HCT116 (cell line): ENCODE data around the gene TM9SF2. TPM values are rescaled to one million over a fixed set of nuclear protein-coding genes. Genes with fewer than 3 reads are reported as not detected.

Experiments used
- ATAC-seq: fragments of 200-7000 bp; cut with Tn5 transposase; 2 replicates; pipeline ENCODE4 v1.9.1; 2020; ENCODE audit warnings: mild to moderate bottlenecking, moderate library complexity
- BruUV-seq: library from RNA; stranded (reverse); fragments of 400-500 nt; replicated peaks from 2 replicates; lab custom pipeline; 2021; lab: Mats Ljungman, UMichigan
- CTCF ChIA-PET: fragments of 300-600 bp; sonication (Branson Sonifier 250); formaldehyde crosslinking; loops from one replicate; lab custom pipeline; 2021; ENCODE audit warnings: antibody characterized with exemption; lab: Charles Lee
- POLR2A ChIA-PET: fragments of 300-600, 350-600 bp; sonication (Branson Sonifier 250); formaldehyde crosslinking; loops from one replicate; lab custom pipeline; 2021; ENCODE audit warnings: antibody characterized with exemption; lab: Charles Lee
- RAD21 ChIA-PET, 2 experiments: fragments of 300-600 bp; sonication (Branson Sonifier 250); formaldehyde crosslinking; loops; one replicate each; lab custom pipeline; 2023; ENCODE audit warnings: low total read pairs in 2 of 2; ENCODE audit not compliant: uncharacterized antibody in 2 of 2, unreplicated experiment in 2 of 2, low non-redundant PET in 1 of 2; lab: Charles Lee
- DNase-seq: peaks from one replicate; pipeline ENCODE4 v3.0.0-alpha.2; 2010; ENCODE audit warnings: low read depth, low spot score
- H2AFZ ChIP-seq: fragments of 200-600 bp; shearing (Covaris generic), sonication (generic); 2 replicates; pipeline ENCODE4 v1.6.1; 2017; ENCODE audit warnings: low read depth, mixed run types, mixed read lengths, antibody characterized with exemption, low read length; ENCODE audit not compliant: poor library complexity, severe bottlenecking
- H3K27ac ChIP-seq: 2 replicates; pipeline ENCODE4 v1.5.1; 2012; ENCODE audit warnings: low read depth, low read length
- H3K27me3 ChIP-seq: fragments of 200-600 bp; sonication (generic); 2 replicates; pipeline ENCODE4 v1.6.1; 2016; ENCODE audit warnings: mixed run types, low read length, mixed read lengths; ENCODE audit not compliant: insufficient read depth
- H3K36me3 ChIP-seq, 2 experiments: fragments of 200-500 bp in 1 of 2; fragments of 200-600 bp in 1 of 2; sonication (Bioruptor generic) in 1 of 2; sonication (generic) in 1 of 2; 2 replicates each; pipeline versions ENCODE4 v1.5.1 to v1.6.1; 2014 to 2016; ENCODE audit warnings: low read length in 2 of 2, inconsistent platforms in 1 of 2, mixed read lengths in 1 of 2, mixed run types in 1 of 2; ENCODE audit not compliant: insufficient read depth in 2 of 2, control insufficient read depth in 1 of 2
- H3K4me1 ChIP-seq, 2 experiments: fragments of 200-600 bp in 1 of 2; sonication (generic) in 1 of 2; 2 replicates each; pipeline versions ENCODE4 v1.5.1 to v1.6.1; 2012 to 2017; ENCODE audit warnings: low read length in 2 of 2, inconsistent platforms in 1 of 2, mild to moderate bottlenecking in 1 of 2, mixed read lengths in 1 of 2, mixed run types in 1 of 2, moderate library complexity in 1 of 2; ENCODE audit not compliant: insufficient read depth in 2 of 2, control insufficient read depth in 1 of 2
- H3K4me2 ChIP-seq: fragments of 200-600 bp; sonication (generic); 2 replicates; pipeline ENCODE4 v1.6.1; 2017; ENCODE audit warnings: mixed run types, low read length, mixed read lengths
- H3K4me3 ChIP-seq, 2 experiments: fragments of 200-600 bp in 1 of 2; sonication (generic) in 1 of 2; replicated peaks in 1 of 2; 2 replicates each; pipeline ENCODE4 v1.5.1; 2011 to 2016; ENCODE audit warnings: low read length in 2 of 2, control low read depth in 1 of 2, low read depth in 1 of 2, mild to moderate bottlenecking in 1 of 2, mixed read lengths in 1 of 2, mixed run types in 1 of 2
- H3K79me2 ChIP-seq: fragments of 200-600 bp; sonication (generic); 2 replicates; pipeline ENCODE4 v1.6.1; 2017; ENCODE audit warnings: mild to moderate bottlenecking, mixed run types, low read length, moderate library complexity, mixed read lengths; ENCODE audit not compliant: insufficient read depth
- H3K9ac ChIP-seq: fragments of 200-600 bp; sonication (generic); 2 replicates; pipeline ENCODE4 v1.6.1; 2016; ENCODE audit warnings: low read length, mixed read lengths
- H3K9me2 ChIP-seq: fragments of 200-600 bp; sonication (generic), shearing (Covaris generic); 2 replicates; pipeline ENCODE4 v1.6.1; 2017; ENCODE audit warnings: mixed run types, mild to moderate bottlenecking, moderate library complexity; ENCODE audit not compliant: insufficient read depth
- H3K9me3 ChIP-seq, 2 experiments: fragments of 200-500 bp in 1 of 2; fragments of 200-600 bp in 1 of 2; sonication (Bioruptor generic) in 1 of 2; sonication (generic) in 1 of 2; 2 replicates each; pipeline ENCODE4 v1.6.1; 2014 to 2017; ENCODE audit warnings: low read length in 2 of 2, mixed read lengths in 2 of 2, inconsistent platforms in 1 of 2, low read depth in 1 of 2, mild to moderate bottlenecking in 1 of 2, mixed run types in 1 of 2, moderate library complexity in 1 of 2; ENCODE audit not compliant: control insufficient read depth in 1 of 2, insufficient read depth in 1 of 2
- H4K20me1 ChIP-seq: fragments of 200-600 bp; sonication (generic), shearing (Covaris generic); 2 replicates; pipeline ENCODE4 v1.6.1; 2017; ENCODE audit warnings: mixed run types, mild to moderate bottlenecking, moderate library complexity; ENCODE audit not compliant: insufficient read depth
- CBX3 ChIP-seq: IDR thresholded peaks from 2 replicates; pipeline ENCODE4 v1.6.1; 2012; ENCODE audit warnings: low read depth
- CEBPB ChIP-seq: IDR thresholded peaks from 2 replicates; pipeline ENCODE4 v1.6.1; 2012; ENCODE audit warnings: low read depth
- CTCF ChIP-seq, 3 experiments: fragments of 200-600 bp in 1 of 3; sonication (generic) in 1 of 3; IDR thresholded peaks in 2 of 3; conservative IDR thresholded peaks in 1 of 3; 2 replicates each; pipeline ENCODE4 v1.5.1; 2012 to 2017; ENCODE audit warnings: low read depth in 2 of 3, low read length in 2 of 3, antibody characterized with exemption in 1 of 3, borderline replicate concordance in 1 of 3, control low read depth in 1 of 3, mild to moderate bottlenecking in 1 of 3, mixed read lengths in 1 of 3, mixed run types in 1 of 3, moderate library complexity in 1 of 3; ENCODE audit not compliant: insufficient read depth in 1 of 3
- EGR1 ChIP-seq: IDR thresholded peaks from 2 replicates; pipeline ENCODE4 v1.6.1; 2012; ENCODE audit warnings: low read depth
- ELF1 ChIP-seq: IDR thresholded peaks from 2 replicates; pipeline ENCODE4 v1.6.1; 2012; ENCODE audit warnings: low read depth, borderline replicate concordance
- EZH2phosphoT487 ChIP-seq: fragments of 200-600 bp; IDR thresholded peaks from 2 replicates; pipeline ENCODE4 v1.6.1; 2018; ENCODE audit warnings: antibody characterized with exemption, borderline replicate concordance
- JUND ChIP-seq: IDR thresholded peaks from 2 replicates; pipeline ENCODE4 v1.6.1; 2012
- MAX ChIP-seq: IDR thresholded peaks from 2 replicates; pipeline ENCODE4 v1.6.1; 2012
- POLR2AphosphoS5 ChIP-seq: IDR thresholded peaks from 2 replicates; pipeline ENCODE4 v1.6.1; 2011; ENCODE audit warnings: mild to moderate bottlenecking, low read depth, low read length, moderate library complexity
- REST ChIP-seq: IDR thresholded peaks from 2 replicates; pipeline ENCODE4 v1.6.1; 2012; ENCODE audit warnings: low read depth
- SIN3A ChIP-seq: IDR thresholded peaks from 2 replicates; pipeline ENCODE4 v1.6.1; 2012; ENCODE audit warnings: low read depth
- SRF ChIP-seq: IDR thresholded peaks from 2 replicates; pipeline ENCODE4 v1.6.1; 2012; ENCODE audit warnings: low read depth
- ZFX ChIP-seq: fragments of 450-650 bp; IDR thresholded peaks from 2 replicates; pipeline ENCODE4 v1.6.1; 2017
- ZNF274 ChIP-seq: fragments of 200-500 bp; sonication (Bioruptor generic); IDR thresholded peaks from 2 replicates; pipeline ENCODE4 v1.6.1; 2014; ENCODE audit warnings: mild to moderate bottlenecking, low read depth, low read length, inconsistent platforms
- intact Hi-C: fragments of 100-400 bp; cut with micrococcal nuclease; formaldehyde crosslinking; loops from 2 replicates; pipeline ENCODE4 v1.10.0; 2022
- total RNA-seq: library from RNA; stranded (reverse); gene quantifications from one replicate; pipeline ENCODE4 v1.2.1, GENCODE V29; 2021; ENCODE audit not compliant: unreplicated experiment

The TM9SF2 gene
- total RNA-seq, 1 experiment from 2014 or later, result 77.8 TPM

- Histone ChIP-seq H3K27ac (no peak overlapping the region), H3K36me3 (no peaks in the 10 kb centered on the region), H3K9ac (no peak overlapping the region), H3K4me2 (no peak overlapping the region), H2AFZ (no peak overlapping the region), H3K4me3 (no peak overlapping the region), H3K9me2 (no peaks in the 10 kb centered on the region), H4K20me1 (no peaks in the 10 kb centered on the region), H3K27me3 (no peaks in the 10 kb centered on the region), H3K4me1 (no peaks in the 10 kb centered on the region), H3K79me2 (no peaks in the 10 kb centered on the region), H3K9me3 (no peaks in the 10 kb centered on the region)
- intact Hi-C loops, result no loop called here
- TF ChIP-seq ELF1, result no peak
- no peak for TF ChIP-seq REST
- no peak for TF ChIP-seq POLR2AphosphoS5
- no peak for TF ChIP-seq SIN3A
- no peak for TF ChIP-seq ZFX
- no peak for TF ChIP-seq JUND
- no peak for TF ChIP-seq SRF
- no peak for TF ChIP-seq CTCF (IDR thresholded peaks at IDR 0.05 in 2 of 3, conservative IDR thresholded peaks at IDR 0.05 in 1 of 3; ENCODE audit: borderline replicate concordance in 1 of 3, insufficient read depth in 1 of 3, low read depth in 2 of 3, low read length in 2 of 3)
- no peak for TF ChIP-seq CEBPB
- TF ChIP-seq EZH2phosphoT487, result no peak
- TF ChIP-seq ZNF274, result no peak
- TF ChIP-seq EGR1, result no peak
- TF ChIP-seq CBX3, result no peak
- TF ChIP-seq MAX, result no peak
- ChIA-PET RAD21 (no interaction called here), POLR2A (no interaction called here), CTCF (no interaction called here)
- no peak for ATAC-seq
- no peak for DNase-seq
- BruUV-seq, result no TSS peak
These were observed 46.6 kb upstream of the TM9SF2 start for GRCh38 chr13:99454518-99455183.
